HG03159 (cell line): ENCODE results near the gene OR2A42.
"Not testable (repeated sequence)": the region's sequence is repeated elsewhere in the genome, so short reads cannot be mapped to it uniquely, and the experiment has no call there.

Experiments used
- ATAC-seq: cut with Tn5 transposase; IDR thresholded peaks from one replicate; pipeline ENCODE4 v1.9.1; 2021; ENCODE audit warnings: mild to moderate bottlenecking, moderate library complexity; ENCODE audit not compliant: unreplicated experiment

OR2A42 gene, protein sequence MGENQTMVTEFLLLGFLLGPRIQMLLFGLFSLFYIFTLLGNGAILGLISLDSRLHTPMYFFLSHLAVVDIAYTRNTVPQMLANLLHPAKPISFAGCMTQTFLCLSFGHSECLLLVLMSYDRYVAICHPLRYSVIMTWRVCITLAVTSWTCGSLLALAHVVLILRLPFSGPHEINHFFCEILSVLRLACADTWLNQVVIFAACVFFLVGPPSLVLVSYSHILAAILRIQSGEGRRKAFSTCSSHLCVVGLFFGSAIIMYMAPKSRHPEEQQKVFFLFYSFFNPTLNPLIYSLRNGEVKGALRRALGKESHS

DNA sequence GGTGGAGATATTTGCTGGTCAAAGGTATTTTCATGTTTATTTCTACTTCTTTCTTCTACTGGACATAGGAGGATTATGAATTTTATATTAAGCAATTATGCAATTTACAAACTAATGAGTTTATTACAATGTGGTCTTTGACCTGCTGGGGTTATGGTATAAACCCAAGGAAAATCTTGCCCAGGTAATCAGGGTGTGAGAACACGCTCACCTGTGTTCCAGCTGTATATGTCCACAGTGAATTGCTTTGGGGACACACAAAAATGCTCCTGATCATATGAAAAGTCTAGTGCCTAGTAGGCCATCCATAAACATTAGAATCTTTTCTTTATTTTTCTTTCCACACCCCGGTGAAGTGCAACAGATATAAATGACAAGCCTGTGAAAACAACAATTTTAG lies at the start of gene OR2A42:
Gene OR2A42 (minus strand): TSS at position 241 of the 400 bp plus-strand sequence. CDS start 6,762 bp downstream, outside the sequence.
- ATAC-seq = not testable (repeated sequence)

DNA sequence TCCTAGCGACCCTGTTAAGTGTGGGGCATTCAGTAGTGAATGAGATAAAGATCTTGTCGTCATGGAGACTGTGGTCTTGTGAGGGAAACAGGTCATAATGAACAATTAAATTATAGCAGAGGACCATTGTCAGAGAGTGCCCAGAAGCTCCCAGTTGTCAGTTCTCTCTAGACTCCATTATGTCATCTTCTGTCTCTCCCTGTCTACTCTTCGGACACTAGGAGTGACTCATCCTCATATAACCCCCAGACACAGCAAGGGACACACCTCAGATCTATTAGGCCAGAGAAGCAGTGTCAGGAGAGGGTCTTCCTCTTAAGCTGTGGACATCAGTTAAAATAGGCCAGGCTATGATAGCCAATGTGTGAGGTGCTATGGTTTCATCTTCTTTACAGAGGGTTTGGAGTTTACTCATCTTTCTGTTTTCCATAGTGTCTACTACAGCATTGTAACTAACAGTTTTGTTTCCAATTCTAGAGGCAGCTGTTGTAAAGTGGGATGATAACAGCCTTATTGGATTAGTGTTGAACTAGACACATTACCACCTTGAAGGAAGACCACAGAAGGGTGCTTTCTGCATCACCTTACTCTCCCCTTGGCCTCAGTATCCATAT lies 47.9 kb upstream of the OR2A42 start:
- ATAC-seq = not testable (repeated sequence)

DNA sequence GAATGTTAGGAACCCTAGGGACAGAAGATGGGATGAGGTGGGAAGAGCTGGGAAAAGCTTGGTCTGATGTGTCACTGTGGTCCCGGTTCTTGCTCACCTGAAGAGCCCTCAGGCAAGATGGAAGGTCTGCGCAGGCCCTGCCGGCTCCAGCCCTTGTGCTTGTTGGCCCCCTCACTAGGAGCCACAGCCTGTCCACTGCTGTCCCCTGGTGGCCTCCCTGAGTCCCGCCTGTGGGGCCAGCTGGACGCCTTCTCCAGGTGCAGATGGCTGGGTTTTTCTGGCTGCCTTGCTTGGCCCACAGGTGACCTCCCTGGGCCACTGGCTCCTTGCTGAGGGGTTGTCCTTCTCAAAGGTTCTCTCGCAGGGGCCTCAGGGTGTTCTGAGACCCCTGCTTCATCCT lies 44.3 kb upstream of the OR2A42 start:
- not testable (repeated sequence) for ATAC-seq

DNA sequence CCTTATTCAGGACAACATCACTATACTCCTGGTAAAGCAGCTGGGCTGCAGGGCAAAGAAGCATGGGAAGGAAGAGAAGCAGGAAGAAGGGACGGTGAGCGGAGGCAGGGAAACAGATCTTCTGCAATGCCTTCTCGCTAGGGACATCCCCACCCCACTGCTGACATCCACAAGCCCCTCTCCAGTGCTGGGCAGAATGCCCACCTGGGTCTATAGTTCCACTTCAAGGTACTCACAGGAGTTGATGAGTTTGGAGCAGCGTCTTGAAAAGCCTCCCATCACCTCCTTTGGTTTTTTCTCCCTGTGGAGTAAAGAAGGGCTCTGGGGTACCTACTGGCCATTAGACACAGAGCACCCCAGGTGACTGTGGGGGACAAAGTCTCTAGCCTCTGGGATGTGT lies 43.1 kb upstream of the OR2A42 start:
- not testable (repeated sequence) for ATAC-seq

DNA sequence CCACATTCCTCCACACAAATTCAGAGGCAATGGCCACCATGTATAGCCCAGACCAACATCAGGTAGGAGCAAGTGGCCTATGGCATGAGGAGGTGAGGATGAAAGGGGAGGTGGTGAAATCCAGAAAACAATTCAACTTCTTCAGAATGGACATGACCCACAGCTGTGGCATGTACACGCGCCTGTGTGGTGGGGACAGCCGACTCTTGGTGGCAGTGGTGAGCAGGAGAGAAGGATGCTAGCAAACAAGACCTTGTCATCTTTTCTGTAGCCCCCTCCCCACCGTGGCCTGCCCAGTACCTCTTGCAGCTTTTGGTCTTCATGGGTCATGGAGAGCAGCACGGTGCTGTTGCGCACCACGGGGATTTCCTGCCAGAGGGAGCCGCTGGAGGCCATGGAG lies 42.6 kb upstream of the OR2A42 start:
- not testable (repeated sequence) for ATAC-seq

DNA sequence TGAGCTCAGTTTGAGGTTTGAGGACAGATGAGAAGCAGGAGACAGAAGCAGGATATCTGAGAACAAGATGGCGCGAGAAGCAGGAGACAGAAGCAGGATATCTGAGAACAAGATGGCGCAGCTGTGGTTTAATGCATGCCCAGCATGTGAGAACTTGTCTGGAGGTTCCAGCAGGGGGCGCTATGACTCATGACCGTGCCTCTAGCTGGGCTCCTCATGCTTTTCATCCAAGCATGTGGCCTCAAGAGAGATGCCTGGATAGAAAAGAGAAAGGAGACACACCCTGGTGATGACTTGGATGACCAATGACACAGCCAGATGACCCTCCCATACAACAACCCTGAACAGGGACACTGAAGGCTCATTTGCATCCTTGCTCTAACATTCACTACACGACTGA lies 40.6 kb upstream of the OR2A42 start:
- ATAC-seq = not testable (repeated sequence)

DNA sequence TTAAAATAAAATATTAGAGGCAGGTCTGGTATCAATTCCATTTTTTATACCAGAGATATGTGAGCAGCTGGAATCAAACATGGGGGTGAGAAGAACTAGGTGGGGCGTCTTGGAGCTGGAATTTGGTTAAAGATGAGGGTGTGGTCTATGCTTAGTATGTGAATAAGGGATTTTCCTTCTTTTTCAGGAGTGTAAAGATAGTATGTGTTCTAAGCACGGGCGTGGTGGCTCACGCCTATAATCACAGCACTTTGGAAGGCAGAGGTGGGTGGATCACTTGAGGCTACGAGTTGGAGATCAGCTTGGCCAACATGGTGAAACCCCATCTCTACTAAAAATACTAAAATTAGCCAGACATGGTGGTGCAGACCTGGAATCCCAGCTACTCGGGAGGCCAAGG lies 35.9 kb upstream of the OR2A42 start:
- ATAC-seq = not testable (repeated sequence)

DNA sequence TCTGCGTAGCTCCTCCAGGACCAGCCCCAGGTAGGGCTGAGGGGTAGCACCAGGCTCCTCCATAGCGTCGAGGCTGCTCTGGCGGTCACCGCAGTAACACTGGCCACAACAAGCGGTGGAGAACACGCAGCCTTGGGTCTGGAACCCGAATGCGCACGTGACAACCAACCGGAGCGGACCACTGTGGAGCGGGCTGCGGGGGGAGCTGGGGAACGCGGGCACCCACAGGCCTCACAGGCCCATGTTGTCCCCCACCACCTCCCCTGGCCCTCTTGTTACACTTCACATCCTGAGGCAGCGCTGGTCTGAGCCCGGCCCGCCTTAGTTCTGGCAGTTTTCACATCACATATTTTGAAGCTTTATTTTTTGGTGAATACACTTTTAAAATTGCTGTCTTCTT lies 29.8 kb upstream of the OR2A42 start, which contains the start of gene CTAGE8:
Gene CTAGE8 (minus strand): TSS at position 101 of the 400 bp plus-strand sequence. CDS start 38 bp downstream, at position 63.
- ATAC-seq = not testable (repeated sequence)

DNA sequence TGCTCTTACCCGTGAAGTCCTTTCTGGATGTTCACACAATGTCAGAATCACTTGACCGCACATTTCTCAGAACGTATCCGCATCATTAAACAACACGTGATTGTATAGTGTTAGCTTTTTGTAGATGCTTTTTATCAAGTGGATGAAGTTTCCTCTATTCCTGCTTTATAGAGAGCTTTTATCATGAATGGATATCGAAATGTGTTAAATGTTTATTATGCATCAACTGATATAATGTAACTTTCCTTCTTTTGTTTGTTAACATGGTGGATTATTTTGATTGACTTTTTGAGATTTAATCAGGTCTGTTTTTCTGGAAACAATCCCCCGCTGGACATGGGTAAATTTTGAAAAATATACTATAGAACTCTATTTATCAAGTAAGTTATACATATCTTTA lies 25.3 kb upstream of the OR2A42 start, which contains the start of gene OR2A7:
Gene OR2A7 (minus strand): TSS at position 101 of the 400 bp plus-strand sequence. CDS start 5,164 bp downstream, outside the sequence.
- ATAC-seq = not testable (repeated sequence)

DNA sequence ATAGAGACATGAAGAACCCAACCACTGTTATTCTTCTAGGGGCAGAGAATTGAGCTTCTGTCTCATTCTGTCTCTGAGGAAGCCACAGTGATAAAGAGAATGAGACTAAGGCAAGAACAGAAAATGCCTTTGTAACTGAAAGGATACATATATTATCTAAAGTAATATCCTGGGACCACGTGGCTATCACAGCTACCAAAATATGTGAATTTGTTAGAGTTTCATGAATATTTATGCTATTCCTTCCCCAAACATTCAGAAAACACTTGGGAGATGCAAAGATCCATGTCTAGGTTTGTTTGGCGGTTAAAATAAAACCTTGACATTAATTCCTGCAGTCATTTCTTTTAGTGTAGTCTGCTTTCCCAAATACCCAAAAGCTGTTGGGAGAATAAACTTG lies 22.7 kb upstream of the OR2A42 start:
- not testable (repeated sequence) for ATAC-seq

DNA sequence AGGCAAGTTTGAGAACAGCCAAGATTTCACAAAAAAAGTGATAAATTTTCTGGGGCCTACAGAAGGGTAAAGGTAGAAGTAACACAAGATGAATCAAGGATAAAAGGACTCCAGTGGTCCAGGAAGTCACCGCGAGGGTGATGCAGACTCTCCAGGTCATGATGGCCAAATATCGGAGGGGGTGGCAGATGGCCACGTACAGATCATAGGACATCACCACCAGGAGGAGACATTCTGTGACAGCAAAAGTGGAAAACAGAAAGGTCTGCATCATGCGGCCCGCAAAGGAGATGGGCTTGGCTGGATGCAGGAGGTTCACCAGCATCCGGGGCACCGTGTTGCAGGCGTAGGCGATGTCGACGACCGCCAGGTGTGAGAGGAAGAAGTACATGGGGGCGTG lies 19.7 kb upstream of the OR2A42 start:
- not testable (repeated sequence) for ATAC-seq

DNA sequence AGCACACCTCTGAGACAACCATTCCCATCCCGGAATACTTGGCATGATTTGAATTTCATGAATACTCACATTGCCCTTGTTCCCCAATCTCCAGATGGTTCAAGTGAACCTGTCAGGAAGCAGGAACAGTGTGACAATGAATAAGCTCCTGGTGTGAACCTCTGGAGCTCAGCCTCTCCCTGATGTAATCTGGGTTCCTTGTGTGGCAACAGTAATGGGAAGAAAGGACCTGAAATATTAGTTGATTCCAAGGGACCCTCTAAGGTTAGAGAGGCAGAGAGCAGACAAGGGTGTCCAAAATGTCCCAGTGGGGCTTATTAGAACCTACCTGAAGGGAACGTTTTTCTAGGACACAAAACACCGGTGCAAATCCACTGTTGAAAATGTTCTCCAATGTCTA lies 16.7 kb upstream of the OR2A42 start:
- ATAC-seq = no peak

DNA sequence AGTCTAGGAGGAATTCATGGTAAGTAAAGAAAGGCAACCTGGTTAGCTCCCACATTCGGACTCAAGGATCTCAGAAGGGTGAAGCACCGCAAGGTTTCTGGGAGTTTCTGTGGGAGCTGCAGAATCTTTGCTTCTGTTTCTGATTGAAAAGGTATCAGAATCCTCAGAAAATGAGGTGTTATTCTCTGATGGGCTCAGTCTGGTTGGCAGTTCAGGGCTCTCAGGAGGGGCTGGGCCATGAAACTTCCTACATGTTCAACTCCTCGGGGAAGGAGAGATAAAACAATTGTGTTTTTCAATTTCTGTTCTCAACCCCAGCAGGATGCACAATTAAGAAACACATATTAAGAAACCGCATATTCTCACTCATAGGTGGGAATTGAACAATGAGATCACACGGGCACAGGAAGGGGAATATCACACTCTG lies 16.1 kb upstream of the OR2A42 start:
- no peak for ATAC-seq

DNA sequence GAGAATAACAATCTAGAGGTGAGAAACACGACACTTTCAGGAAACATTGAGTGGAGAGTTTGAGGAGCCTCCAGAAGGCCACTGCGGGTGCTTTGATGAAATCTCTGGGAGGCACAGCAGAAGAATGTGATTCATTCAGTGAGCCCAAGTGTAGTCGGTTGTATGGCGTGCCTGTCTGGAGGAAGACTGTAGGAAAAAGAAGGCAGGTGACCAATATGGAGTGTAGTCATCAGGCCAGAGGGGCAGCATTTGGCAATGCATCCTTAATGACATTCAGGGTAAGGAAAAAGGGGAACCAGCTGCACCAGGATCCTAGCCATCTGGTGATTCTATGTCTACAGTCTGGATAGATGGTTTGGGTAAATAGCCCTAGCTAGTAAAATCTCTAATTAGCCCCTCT lies 12.9 kb upstream of the OR2A42 start:
- ATAC-seq = not testable (repeated sequence)

DNA sequence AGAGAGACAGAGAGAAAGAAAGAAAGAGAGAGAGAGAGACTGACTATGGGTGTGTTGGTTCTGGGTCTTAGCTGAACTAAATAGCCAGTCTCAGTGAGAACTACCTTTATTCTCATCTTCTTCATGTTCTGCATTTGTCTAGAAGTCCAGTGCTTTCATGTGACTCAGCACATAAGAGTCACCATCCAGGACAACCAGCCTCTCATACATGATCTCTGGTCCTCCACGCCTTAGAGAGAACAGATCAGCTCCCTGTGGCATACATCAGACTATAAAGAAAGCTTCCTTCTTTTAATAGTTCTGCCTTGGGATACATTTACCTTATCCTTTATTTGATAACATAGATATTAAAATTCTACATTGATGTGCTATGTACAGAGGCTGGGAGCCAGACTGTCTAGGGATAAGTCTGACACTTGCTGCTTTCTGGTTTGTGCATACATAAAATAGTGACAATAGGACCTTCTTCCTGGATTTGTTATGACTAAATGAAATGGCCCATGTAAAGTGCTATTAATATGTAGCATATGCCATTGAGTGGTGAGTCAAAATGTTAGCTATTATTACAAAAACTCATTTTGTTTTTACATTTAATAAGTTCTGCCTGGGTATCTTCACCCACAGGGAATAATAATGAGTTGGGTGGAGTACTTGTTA lies 8.4 kb upstream of the OR2A42 start:
- not testable (repeated sequence) for ATAC-seq

DNA sequence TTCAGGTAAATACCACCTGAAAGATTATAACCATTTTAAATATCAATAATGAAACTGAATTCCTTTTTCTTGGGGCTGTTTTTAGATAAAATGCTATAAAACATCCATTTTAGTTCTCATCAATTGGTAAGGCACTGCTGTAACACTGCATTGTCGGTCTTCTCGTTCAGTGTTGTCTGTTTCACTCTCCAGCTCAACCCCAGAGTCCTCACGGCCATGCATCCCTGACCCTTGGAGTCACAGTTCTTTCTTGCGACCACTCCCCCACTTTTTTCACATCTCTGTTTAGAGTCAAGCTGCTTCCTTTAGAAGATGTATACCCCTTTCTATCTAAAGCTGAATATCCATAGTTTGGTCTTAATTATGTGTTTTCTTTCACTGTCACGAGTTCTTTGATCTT lies 7.6 kb upstream of the OR2A42 start:
- not testable (repeated sequence) for ATAC-seq

DNA sequence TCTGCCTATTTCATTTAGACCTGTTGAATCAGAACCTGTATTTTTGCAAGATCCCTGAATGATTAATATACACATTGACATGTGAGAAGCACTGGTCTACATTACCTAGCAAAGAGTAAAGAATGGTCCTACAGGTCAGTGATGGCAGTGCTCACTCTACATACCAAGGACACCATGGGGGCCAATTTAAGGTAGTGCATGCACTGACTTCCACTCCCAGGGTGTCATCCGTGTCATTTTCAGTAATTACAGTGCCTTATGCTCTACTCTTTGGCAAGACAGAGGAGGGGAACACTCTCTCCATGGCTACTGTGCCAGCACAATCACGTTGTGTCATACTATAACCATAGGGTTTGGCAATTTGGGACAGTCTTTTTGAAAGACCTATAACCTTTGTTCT lies 6.0 kb upstream of the OR2A42 start:
- not testable (repeated sequence) for ATAC-seq

DNA sequence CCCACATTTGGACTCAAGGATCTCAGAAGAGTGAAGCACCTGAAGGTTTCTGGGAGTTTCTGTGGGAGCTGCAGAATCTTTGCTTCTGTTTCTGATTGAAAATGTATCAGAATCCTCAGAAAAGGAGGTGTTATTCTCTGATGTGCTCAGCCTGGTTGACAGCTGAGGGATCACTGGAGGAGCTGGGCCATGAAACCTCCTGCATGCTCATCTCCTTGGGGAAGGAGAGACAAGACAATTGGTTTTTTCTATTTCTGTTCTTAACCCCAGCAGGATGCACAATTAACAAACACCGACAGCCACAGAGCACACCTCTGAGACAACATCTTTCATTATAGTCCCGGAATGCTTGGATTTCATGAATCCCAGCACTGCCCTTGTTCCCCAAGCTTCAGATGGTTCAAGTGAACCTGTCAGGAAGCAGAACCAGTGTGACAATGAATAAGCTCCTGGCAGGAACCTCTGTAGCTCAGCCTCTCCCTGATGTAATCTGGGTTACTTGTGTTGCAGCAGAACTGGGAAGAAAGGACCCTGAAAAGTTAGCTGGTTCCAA lies 799 bp downstream of the OR2A42 start:
- not testable (repeated sequence) for ATAC-seq

DNA sequence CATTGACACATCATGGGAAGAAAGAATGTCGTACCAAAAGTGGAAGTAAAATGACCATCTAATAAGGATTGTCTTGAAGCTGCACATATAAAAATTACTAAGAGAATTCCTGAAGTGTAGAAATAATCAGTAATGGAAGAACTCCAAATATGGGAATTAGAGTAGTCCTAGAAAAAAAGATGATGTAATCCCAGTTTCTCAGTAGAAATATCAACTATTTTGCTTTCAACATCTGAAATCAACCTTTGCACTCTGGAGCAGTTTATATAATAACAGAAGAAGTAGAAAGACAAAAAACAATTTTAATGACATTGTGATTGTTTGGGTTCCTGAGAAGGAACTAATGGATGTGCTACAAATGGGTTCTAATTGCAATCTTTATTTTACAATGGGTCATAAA lies 6.4 kb downstream of the OR2A42 start:
- not testable (repeated sequence) for ATAC-seq

DNA sequence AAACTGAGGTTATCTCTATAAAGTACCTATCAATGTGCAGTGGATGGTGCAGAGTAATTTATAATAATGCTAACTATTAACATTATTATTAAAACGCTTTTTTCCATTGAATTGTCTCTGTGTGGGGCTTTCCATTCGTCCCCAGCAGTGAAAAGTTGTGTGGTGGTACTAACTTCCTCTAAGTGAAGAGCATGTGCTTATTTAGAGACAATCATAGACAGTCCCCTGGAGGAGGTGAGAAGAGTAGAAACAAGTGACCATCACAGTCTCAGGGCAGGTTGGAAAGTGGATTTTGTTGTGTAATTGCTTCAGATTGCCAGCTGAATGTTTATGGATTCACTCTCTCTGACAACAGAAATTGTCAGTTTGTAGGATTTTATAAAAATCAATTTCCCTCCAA lies 8.4 kb downstream of the OR2A42 start:
- ATAC-seq = not testable (repeated sequence)

DNA sequence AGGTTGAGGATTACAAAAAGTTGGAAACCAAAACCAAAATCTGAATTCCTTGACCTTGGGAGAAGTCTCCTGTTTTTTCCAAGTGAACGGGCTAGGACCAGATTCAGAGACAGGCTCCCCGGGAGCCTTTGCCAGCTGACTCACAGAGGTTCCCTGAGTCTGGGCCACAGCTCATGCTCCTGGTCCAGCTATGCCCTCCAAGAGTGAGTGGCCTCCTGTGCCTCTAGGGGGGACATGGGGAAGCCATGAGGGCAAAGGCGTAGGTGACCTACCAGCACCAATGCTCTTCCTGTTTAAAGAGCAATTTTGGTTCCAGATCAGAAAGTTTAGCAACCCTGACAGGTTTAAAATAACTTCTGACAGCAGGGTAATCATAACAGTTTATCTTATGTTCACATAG lies 10.6 kb downstream of the OR2A42 start:
- ATAC-seq = not testable (repeated sequence)
